Measurements from ENCODE around the gene RELN. TPM values are rescaled to one million over a fixed set of nuclear protein-coding genes. Genes with fewer than 3 reads are reported as not detected.

Gene RELN
- total and polyA plus RNA-seq, 2 donors from 2014 or later: 0.95 to 5.4 TPM

DNA sequence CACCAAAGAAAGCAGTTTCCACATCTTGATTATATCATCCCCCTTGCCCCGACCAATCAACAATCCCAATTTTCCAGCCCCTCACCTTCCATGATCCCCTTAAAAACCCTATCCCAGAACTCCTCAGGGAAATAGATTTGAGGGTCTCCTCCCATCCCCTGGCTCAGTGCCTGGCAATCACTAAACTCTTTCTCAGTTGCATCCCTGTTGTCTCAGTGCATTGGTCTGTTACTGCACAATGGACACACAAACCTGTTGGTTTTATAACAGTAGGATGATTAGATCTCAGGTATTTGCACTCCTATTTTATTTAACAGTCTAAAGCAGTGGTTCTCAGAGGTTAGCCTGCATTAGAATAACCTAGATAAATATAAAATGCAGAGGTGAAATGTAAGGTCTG, 45.2 kb upstream of the RELN start:
- Histone ChIP-seq H3K4me3 (ENCODE audit: low read length in 3 of 3) (no peak overlapping the region), H3K27ac (ENCODE audit: low read depth in 2 of 2, low read length in 2 of 2) (no peak overlapping the region), H3K9ac (ENCODE audit: low read length in 3 of 3) (no peak overlapping the region), H3K27me3 (ENCODE audit: control insufficient read depth, insufficient read depth, low read length) (no peaks in the 10 kb centered on the region), H3K9me3 (ENCODE audit: control insufficient read depth in 2 of 3, insufficient read depth in 1 of 3, low read length in 3 of 3) (peaks cover 0 to 10% (median 3%) of the 10 kb centered on the region in 3 donors), H3K4me1 (ENCODE audit: control insufficient read depth in 2 of 3, insufficient read depth in 2 of 3, low read depth in 1 of 3, low read length in 3 of 3) (no peaks in the 10 kb centered on the region), H3K36me3 (ENCODE audit: control insufficient read depth in 2 of 3, insufficient read depth in 3 of 3, low read length in 3 of 3) (no peaks in the 10 kb centered on the region)
- TF ChIP-seq, protein P1, sequence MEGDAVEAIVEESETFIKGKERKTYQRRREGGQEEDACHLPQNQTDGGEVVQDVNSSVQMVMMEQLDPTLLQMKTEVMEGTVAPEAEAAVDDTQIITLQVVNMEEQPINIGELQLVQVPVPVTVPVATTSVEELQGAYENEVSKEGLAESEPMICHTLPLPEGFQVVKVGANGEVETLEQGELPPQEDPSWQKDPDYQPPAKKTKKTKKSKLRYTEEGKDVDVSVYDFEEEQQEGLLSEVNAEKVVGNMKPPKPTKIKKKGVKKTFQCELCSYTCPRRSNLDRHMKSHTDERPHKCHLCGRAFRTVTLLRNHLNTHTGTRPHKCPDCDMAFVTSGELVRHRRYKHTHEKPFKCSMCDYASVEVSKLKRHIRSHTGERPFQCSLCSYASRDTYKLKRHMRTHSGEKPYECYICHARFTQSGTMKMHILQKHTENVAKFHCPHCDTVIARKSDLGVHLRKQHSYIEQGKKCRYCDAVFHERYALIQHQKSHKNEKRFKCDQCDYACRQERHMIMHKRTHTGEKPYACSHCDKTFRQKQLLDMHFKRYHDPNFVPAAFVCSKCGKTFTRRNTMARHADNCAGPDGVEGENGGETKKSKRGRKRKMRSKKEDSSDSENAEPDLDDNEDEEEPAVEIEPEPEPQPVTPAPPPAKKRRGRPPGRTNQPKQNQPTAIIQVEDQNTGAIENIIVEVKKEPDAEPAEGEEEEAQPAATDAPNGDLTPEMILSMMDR (IDR thresholded peaks at IDR 0.05; ENCODE audit: borderline replicate concordance, extremely low read depth, insufficient read depth): no peak
- intact Hi-C loops (cut with DNase I): no loop called here
- no peak for DNase-seq
- FAIRE-seq: no peak

DNA sequence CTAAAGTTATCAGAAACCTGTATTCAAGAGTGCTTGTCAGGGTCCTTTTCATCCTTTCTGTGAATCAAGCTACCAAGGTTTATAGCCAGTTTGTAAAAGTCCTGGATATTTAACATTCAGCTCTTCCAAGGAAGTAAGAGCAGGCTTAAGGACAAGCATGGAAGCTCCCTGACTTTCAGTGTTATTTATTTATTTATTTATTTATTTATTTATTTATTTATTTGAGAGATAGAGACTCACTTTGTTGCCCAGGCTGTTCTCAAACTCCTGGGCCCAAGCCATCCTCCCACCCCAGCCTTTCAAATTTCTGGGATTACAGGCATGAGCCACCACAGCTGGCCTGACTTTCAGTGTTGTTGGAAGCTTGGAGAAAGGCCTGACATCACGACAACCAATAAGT, 44.4 kb upstream of the RELN start:
- DNase-seq: no peak
- Histone ChIP-seq H3K27me3 (ENCODE audit: control insufficient read depth, insufficient read depth, low read length) (no peaks in the 10 kb centered on the region), H3K9me3 (ENCODE audit: control insufficient read depth in 2 of 3, insufficient read depth in 1 of 3, low read length in 3 of 3) (peaks cover 0 to 10% (median 3%) of the 10 kb centered on the region in 3 donors), H3K27ac (ENCODE audit: low read depth in 2 of 2, low read length in 2 of 2) (no peak overlapping the region), H3K4me3 (ENCODE audit: low read length in 3 of 3) (no peak overlapping the region), H3K36me3 (ENCODE audit: control insufficient read depth in 2 of 3, insufficient read depth in 3 of 3, low read length in 3 of 3) (no peaks in the 10 kb centered on the region), H3K9ac (ENCODE audit: low read length in 3 of 3) (no peak overlapping the region), H3K4me1 (ENCODE audit: control insufficient read depth in 2 of 3, insufficient read depth in 2 of 3, low read depth in 1 of 3, low read length in 3 of 3) (no peaks in the 10 kb centered on the region)
- FAIRE-seq: no peak
- intact Hi-C loops (cut with DNase I): no loop called here
- TF ChIP-seq, protein P1 (IDR thresholded peaks at IDR 0.05; ENCODE audit: borderline replicate concordance, extremely low read depth, insufficient read depth): no peak

DNA sequence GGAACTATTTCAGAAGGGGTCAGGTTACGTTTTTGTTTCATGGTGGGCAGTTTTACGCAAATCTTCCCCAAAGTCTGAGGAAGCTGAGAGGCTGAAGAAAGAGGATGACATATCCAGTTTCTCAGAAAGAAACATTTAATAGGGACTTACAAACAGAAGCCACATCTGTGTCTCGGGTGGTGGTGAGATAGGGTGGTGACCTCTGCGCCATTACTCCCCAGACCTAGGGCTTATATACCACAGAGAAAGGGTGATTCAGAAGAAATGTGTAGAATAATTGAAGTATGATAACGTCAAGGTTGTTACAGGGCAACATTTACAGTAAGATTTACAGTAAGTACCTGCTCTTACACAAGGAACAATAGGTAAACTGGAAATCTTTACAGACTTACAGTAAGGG, 43.0 kb upstream of the RELN start:
- no peak overlapping the region for H3K27ac ChIP-seq (ENCODE audit: low read depth in 2 of 2, low read length in 2 of 2)
- no peak overlapping the region for H3K9ac ChIP-seq (ENCODE audit: low read length in 3 of 3)
- DNase-seq (no peak), FAIRE-seq (no peak)
- peaks cover 0 to 10% (median 3%) of the 10 kb centered on the region in 3 donors for H3K9me3 ChIP-seq (ENCODE audit: control insufficient read depth in 2 of 3, insufficient read depth in 1 of 3, low read length in 3 of 3)
- H3K4me1 ChIP-seq (ENCODE audit: control insufficient read depth in 2 of 3, insufficient read depth in 2 of 3, low read depth in 1 of 3, low read length in 3 of 3): no peaks in the 10 kb centered on the region
- no peaks in the 10 kb centered on the region for H3K27me3 ChIP-seq (ENCODE audit: control insufficient read depth, insufficient read depth, low read length)
- H3K4me3 ChIP-seq (ENCODE audit: low read length in 3 of 3): no peak overlapping the region
- intact Hi-C loops (cut with DNase I): no loop called here
- TF ChIP-seq, protein P1 (IDR thresholded peaks at IDR 0.05; ENCODE audit: borderline replicate concordance, extremely low read depth, insufficient read depth): no peak
- no peaks in the 10 kb centered on the region for H3K36me3 ChIP-seq (ENCODE audit: control insufficient read depth in 2 of 3, insufficient read depth in 3 of 3, low read length in 3 of 3)

DNA sequence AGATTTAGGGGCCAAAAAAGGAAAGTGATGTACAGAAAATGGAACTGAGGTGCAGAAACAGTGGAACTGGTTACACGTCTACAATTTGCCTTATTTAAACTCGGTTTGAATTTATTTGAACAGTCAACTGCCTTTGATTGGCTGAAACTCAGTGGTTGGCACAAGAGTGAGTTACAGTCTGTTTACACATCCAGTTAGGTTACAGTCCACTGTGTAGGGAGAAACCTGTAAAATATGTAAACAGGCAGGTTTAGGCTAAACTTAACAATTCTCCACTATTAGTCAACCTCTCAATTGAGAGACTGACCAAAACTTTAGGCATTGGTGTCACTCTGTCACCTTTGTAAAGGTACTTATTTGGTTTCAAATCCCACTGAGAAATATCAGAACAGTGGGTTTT, 40.3 kb upstream of the RELN start:
- no peaks in the 10 kb centered on the region for H3K4me1 ChIP-seq (ENCODE audit: control insufficient read depth in 2 of 3, insufficient read depth in 2 of 3, low read depth in 1 of 3, low read length in 3 of 3)
- no peak for FAIRE-seq
- no peak overlapping the region for H3K4me3 ChIP-seq (ENCODE audit: low read length in 3 of 3)
- DNase-seq: no peak
- peaks cover 0 to 6% (median 0%) of the 10 kb centered on the region in 3 donors for H3K9me3 ChIP-seq (ENCODE audit: control insufficient read depth in 2 of 3, insufficient read depth in 1 of 3, low read length in 3 of 3)
- TF ChIP-seq, protein P1 (IDR thresholded peaks at IDR 0.05; ENCODE audit: borderline replicate concordance, extremely low read depth, insufficient read depth): no peak
- H3K27ac ChIP-seq (ENCODE audit: low read depth in 2 of 2, low read length in 2 of 2): no peak overlapping the region
- no peaks in the 10 kb centered on the region for H3K27me3 ChIP-seq (ENCODE audit: control insufficient read depth, insufficient read depth, low read length)
- intact Hi-C loops (cut with DNase I): no loop called here
- H3K9ac ChIP-seq (ENCODE audit: low read length in 3 of 3): no peak overlapping the region
- H3K36me3 ChIP-seq (ENCODE audit: control insufficient read depth in 2 of 3, insufficient read depth in 3 of 3, low read length in 3 of 3): no peaks in the 10 kb centered on the region
